K562 (cell line): ENCODE results near the gene DPP4. TPM values are rescaled to one million over a fixed set of nuclear protein-coding genes. Genes with fewer than 3 reads are reported as not detected.

ENCODE experiments used
- ATAC-seq: fragments of 200-7000 bp; cut with Tn5 transposase; 3 replicates; pipeline ENCODE4 v1.9.1; 2020; ENCODE audit warnings: moderate library complexity
- BruUV-seq: library from RNA; stranded (reverse); fragments of 400-500 nt; replicated peaks from 2 replicates; lab custom pipeline; 2021; lab: Mats Ljungman, UMichigan
- CTCF ChIA-PET: fragments of 300-600 bp; formaldehyde crosslinking; extraction: SDS; loops from one replicate; lab custom pipeline; 2021; ENCODE audit warnings: low intra/inter-chr PET ratio; lab: Yijun Ruan, JAX
- POLR2A ChIA-PET: fragments of 300-600, 350-650 bp; sonication (Branson Sonifier 250); formaldehyde crosslinking; extraction: SDS; loops from one replicate; lab custom pipeline; 2021; ENCODE audit warnings: antibody characterized with exemption, inconsistent platforms; lab: Yijun Ruan, JAX
- DNase-seq, 4 experiments: peaks; one replicate each; pipeline versions ENCODE4 v3.0.0 to v3.0.0-alpha.2; 2011 to 2018; ENCODE audit warnings: low spot score in 3 of 4, mixed read lengths in 3 of 4; ENCODE audit errors: extremely low read depth in 1 of 4
- FAIRE-seq: peaks from 2 replicates; lab custom pipeline; 2011; peaks lifted over from hg19 to GRCh38; lab: Jason Lieb, UNC
- H2AFZ ChIP-seq: 2 replicates; pipeline ENCODE4 v1.6.0; 2011; ENCODE audit warnings: low read depth, low read length, control low read depth, inconsistent platforms
- H3K27ac ChIP-seq: fragments of 200-600 bp; 3 replicates; pipeline ENCODE4 v1.8.0; 2011; ENCODE audit warnings: low read depth, mild to moderate bottlenecking, control low read depth, inconsistent platforms, low read length, moderate library complexity, mixed read lengths; ENCODE audit errors: extremely low read depth
- H3K27me3 ChIP-seq, 2 experiments: fragments of 300-600 bp in 1 of 2; 2 replicates in 1 of 2; 3 replicates in 1 of 2; pipeline versions ENCODE4 v1.6.0 to v1.8.0; 2011; ENCODE audit warnings: inconsistent platforms in 2 of 2, low read length in 2 of 2, mild to moderate bottlenecking in 1 of 2, mixed read lengths in 1 of 2, moderate library complexity in 1 of 2; ENCODE audit not compliant: control insufficient read depth in 2 of 2, insufficient read depth in 2 of 2
- H3K36me3 ChIP-seq: fragments of 300-600 bp; 3 replicates; pipeline ENCODE4 v1.8.0; 2011; ENCODE audit warnings: mild to moderate bottlenecking, low read length, inconsistent platforms; ENCODE audit not compliant: control insufficient read depth, insufficient read depth
- H3K4me1 ChIP-seq, 2 experiments: fragments of 200-600 bp in 1 of 2; replicated peaks in 1 of 2; 2 replicates in 1 of 2; 3 replicates in 1 of 2; pipeline versions ENCODE4 v1.5.1 to v1.8.0; 2011; ENCODE audit warnings: inconsistent platforms in 2 of 2, low read length in 2 of 2, mild to moderate bottlenecking in 1 of 2, mixed read lengths in 1 of 2, moderate library complexity in 1 of 2; ENCODE audit not compliant: control insufficient read depth in 2 of 2, insufficient read depth in 2 of 2
- H3K4me2 ChIP-seq: 2 replicates; pipeline ENCODE4 v1.6.1; 2011; ENCODE audit warnings: low read length, control low read depth, inconsistent platforms, mixed read lengths; ENCODE audit not compliant: insufficient read depth
- H3K4me3 ChIP-seq: fragments of 200-600 bp; sonication (generic), shearing (Covaris generic); 2 replicates; pipeline ENCODE4 v1.5.1; 2016; ENCODE audit warnings: control low read depth, inconsistent platforms
- H3K79me2 ChIP-seq: fragments of 200-600 bp; 3 replicates; pipeline ENCODE4 v1.8.0; 2011; ENCODE audit warnings: low read length, inconsistent platforms; ENCODE audit not compliant: control insufficient read depth, insufficient read depth
- H3K9ac ChIP-seq, 2 experiments: 2 replicates each; pipeline versions ENCODE4 v1.6.0 to v1.6.1; 2011; ENCODE audit warnings: low read depth in 2 of 2, low read length in 2 of 2, control low read depth in 1 of 2, inconsistent platforms in 1 of 2, mild to moderate bottlenecking in 1 of 2, mixed read lengths in 1 of 2; ENCODE audit not compliant: insufficient read depth in 1 of 2
- H3K9me1 ChIP-seq: one replicate; pipeline ENCODE4 v1.6.0; 2011; ENCODE audit warnings: inconsistent platforms, mild to moderate bottlenecking, low read length, moderate library complexity; ENCODE audit not compliant: control insufficient read depth, insufficient read depth
- H3K9me3 ChIP-seq: replicated peaks from 2 replicates; pipeline ENCODE4 v1.5.1; 2011; ENCODE audit warnings: low read depth, low read length, inconsistent platforms; ENCODE audit not compliant: control insufficient read depth, insufficient read depth
- H4K20me1 ChIP-seq: replicated peaks from 2 replicates; pipeline ENCODE4 v1.6.1; 2011; ENCODE audit warnings: low read length, inconsistent platforms, mixed read lengths; ENCODE audit not compliant: control insufficient read depth, insufficient read depth
- ATF7 ChIP-seq: fragments of 450-650 bp; IDR thresholded peaks from 2 replicates; pipeline ENCODE4 v1.7.1; 2014; ENCODE audit warnings: mild to moderate bottlenecking, moderate library complexity
- CBFA2T3 ChIP-seq: fragments of 450-650 bp; IDR thresholded peaks from 2 replicates; pipeline ENCODE4 v1.6.1; 2017
- CEBPB ChIP-seq: fragments of 450-650 bp; IDR thresholded peaks from 2 replicates; pipeline ENCODE4 v1.6.1; 2016; ENCODE audit warnings: missing genetic modification characterization, missing compliant biosample characterization
- EGR1 ChIP-seq: fragments of 450-650 bp; conservative IDR thresholded peaks from 2 replicates; pipeline ENCODE4 v1.6.1; 2017; ENCODE audit warnings: mild to moderate bottlenecking
- EP400 ChIP-seq: fragments of 450-650 bp; IDR thresholded peaks from 2 replicates; pipeline ENCODE4 v1.6.1; 2017; ENCODE audit warnings: antibody characterized with exemption, mild to moderate bottlenecking, moderate library complexity
- MAFG ChIP-seq: fragments of 450-650 bp; conservative IDR thresholded peaks from 2 replicates; pipeline ENCODE4 v1.6.1; 2016; ENCODE audit warnings: missing genetic modification characterization, missing compliant biosample characterization
- ZNF354B ChIP-seq: fragments of 250-450 bp; sonication (Bioruptor Pico); IDR thresholded peaks from 2 replicates; pipeline ENCODE4 v1.4.0; 2020
- WGBS: fragments of 100-300 bp; shearing (Covaris generic); methylation state at CpG from one replicate; pipeline ENCODE4 v1.1.6; 2016; ENCODE audit warnings: low coverage, mixed read lengths; ENCODE audit not compliant: insufficient coverage; ENCODE audit errors: missing lambda C conversion rate; 5-methylcytosine and 5-hydroxymethylcytosine counted together
- in situ Hi-C: fragments of 300-500 bp; cut with MboI; formaldehyde crosslinking; loops from 4 replicates; pipeline ENCODE4 v1.15.0; 2018; ENCODE audit warnings: inconsistent platforms, mixed read lengths
- intact Hi-C: fragments of 100-400 bp; cut with micrococcal nuclease; formaldehyde crosslinking; loops from 2 replicates; pipeline ENCODE4 v1.14.2; 2022
- polyA plus RNA-seq, 8 experiments: library from polyadenylated mRNA; depleted of rRNA in 4 of 8; stranded (reverse) in 5 of 8; unstranded in 3 of 8; fragments of >200 nt; fragmentation: Nextera tagmentation in 2 of 8; fragmentation: Illumina TruSeq in 1 of 8; extraction: Ambion mirVana in 2 of 8; extraction: Trizol in 1 of 8; gene quantifications; 2 replicates each; pipeline versions ENCODE4 v1.2.1 to v1.2.3, GENCODE V29; 2011 to 2014; ENCODE audit warnings: inconsistent platforms in 1 of 8, missing spikeins in 1 of 8
- total RNA-seq, 7 experiments: library from RNA; depleted of rRNA in 6 of 7; stranded (reverse); fragments of >200 nt in 6 of 7; fragmentation: Illumina TruSeq in 2 of 7; extraction: Trizol in 2 of 7; gene quantifications; 2 replicates each; pipeline versions ENCODE4 v1.2.1 to v1.2.3, GENCODE V29; 2011 to 2021; ENCODE audit warnings: low replicate concordance in 1 of 7
- TF ChIP-seq, protein P1 (sequence below): fragments of 450-650 bp; formaldehyde crosslinking; IDR thresholded peaks from 2 replicates; pipeline ENCODE4 v1.4.0; 2020; ENCODE audit warnings: mild to moderate bottlenecking, moderate library complexity
- TF ChIP-seq, protein P2 (sequence below): fragments of 450-650 bp; IDR thresholded peaks from 2 replicates; pipeline ENCODE4 v1.6.1; 2016; ENCODE audit warnings: antibody characterized with exemption

Gene DPP4
- total and polyA plus RNA-seq, 9 of the 15 experiments (the other 6 are each of a cell fraction or from before 2014, with no cell fraction given), result 0.11 TPM; not detected in 8

DNA sequence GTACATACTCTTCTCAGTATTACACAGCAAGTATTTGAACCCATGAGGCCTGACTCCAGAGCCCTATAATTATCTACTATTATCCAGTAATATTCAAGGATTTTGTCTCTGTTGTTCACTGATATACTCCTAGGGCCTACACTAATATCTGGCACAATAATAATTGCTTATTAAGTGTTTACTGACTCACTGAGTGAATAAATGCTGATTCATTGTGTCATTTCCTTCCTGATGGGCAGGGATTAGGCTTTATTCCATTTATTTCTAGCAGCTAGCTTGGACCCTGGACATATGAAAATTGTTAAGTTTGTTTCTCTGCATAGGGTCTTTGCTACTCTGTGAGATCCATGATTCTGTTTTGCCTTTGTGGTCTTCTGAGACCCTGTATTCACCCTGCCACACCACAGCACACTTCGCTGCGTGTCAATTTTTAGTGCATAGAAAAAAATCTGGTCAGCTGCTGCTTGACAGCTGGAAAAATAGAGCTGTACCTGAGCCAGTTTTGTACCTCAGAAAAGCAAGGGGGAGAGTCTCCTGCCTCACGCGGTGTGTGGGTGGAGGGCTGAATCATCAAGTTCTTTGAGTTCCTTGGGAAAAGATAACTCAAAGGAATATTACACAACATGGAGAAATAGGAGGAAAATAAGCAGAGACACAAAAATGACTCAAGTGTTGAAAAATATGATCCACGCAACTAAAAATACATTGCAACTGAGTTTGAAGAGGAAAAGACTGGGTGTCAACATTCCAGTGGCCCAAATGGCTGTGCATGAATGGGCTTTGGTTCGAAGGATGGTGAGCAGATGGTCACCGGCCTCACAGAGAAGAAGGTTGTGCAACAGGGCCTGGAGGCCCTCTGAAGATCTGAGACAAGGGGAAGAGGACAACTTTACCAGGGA lies 18.9 kb upstream of the DPP4 start:
- no peaks in the 10 kb centered on the region for H3K4me1 ChIP-seq
- H3K79me2 ChIP-seq, result no peaks in the 10 kb centered on the region
- FAIRE-seq, result no peak
- H3K4me3 ChIP-seq, result no peak overlapping the region
- no TSS peak for BruUV-seq
- H4K20me1 ChIP-seq, result no peaks in the 10 kb centered on the region
- DNase-seq, result no peak
- no peaks in the 10 kb centered on the region for H3K36me3 ChIP-seq
- in situ Hi-C loops, result no loop called here
- no peaks in the 10 kb centered on the region for H3K9me1 ChIP-seq
- intact Hi-C loops, result no loop called here
- ATAC-seq, result no peak
- ChIA-PET POLR2A (no interaction called here), CTCF (no interaction called here)
- H3K4me2 ChIP-seq, result no peak overlapping the region
- H2AFZ ChIP-seq, result no peak overlapping the region
- TF ChIP-seq EGR1 (0 out of 2 replicates have a peak, but pooled peaks have one; percentile 35), EP400 (no peak), ZNF354B (CRISPR knock-in tag) (no peak), ATF7 (no peak), CEBPB (0 out of 2 replicates have a peak, but pooled peaks have one; percentile 14), CBFA2T3 (no peak), MAFG (0 out of 2 replicates have a peak, but pooled peaks have one; percentile 14)
- TF ChIP-seq, protein P1, sequence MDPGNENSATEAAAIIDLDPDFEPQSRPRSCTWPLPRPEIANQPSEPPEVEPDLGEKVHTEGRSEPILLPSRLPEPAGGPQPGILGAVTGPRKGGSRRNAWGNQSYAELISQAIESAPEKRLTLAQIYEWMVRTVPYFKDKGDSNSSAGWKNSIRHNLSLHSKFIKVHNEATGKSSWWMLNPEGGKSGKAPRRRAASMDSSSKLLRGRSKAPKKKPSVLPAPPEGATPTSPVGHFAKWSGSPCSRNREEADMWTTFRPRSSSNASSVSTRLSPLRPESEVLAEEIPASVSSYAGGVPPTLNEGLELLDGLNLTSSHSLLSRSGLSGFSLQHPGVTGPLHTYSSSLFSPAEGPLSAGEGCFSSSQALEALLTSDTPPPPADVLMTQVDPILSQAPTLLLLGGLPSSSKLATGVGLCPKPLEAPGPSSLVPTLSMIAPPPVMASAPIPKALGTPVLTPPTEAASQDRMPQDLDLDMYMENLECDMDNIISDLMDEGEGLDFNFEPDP (CRISPR knock-in tag), result no peak
- TF ChIP-seq, protein P2, sequence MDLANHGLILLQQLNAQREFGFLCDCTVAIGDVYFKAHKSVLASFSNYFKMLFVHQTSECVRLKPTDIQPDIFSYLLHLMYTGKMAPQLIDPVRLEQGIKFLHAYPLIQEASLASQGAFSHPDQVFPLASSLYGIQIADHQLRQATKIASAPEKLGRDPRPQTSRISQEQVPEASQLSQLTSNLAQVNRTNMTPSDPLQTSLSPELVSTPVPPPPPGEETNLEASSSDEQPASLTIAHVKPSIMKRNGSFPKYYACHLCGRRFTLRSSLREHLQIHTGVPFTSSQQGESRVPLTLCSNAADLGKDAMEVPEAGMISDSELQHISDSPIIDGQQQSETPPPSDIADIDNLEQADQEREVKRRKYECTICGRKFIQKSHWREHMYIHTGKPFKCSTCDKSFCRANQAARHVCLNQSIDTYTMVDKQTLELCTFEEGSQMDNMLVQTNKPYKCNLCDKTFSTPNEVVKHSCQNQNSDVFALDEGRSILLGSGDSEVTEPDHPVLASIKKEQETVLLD, result no peak
- H3K9ac ChIP-seq, result no peak overlapping the region
- H3K9me3 ChIP-seq, result no peaks in the 10 kb centered on the region; the same call in 1 of the 2 replicates
- 3% methylated on average over 7 of the region's 7 CpGs for WGBS
- H3K27ac ChIP-seq, result no peak overlapping the region
- H3K27me3 ChIP-seq, result no peaks in the 10 kb centered on the region
